OCI-LY3 (cell line): ENCODE results near the gene AHRR.
"Not testable (repeated sequence)": the region's sequence is repeated elsewhere in the genome, so short reads cannot be mapped to it uniquely, and the experiment has no call there.

Experiments used
- H2AFZ ChIP-seq: fragments of 200-600, 300-600 bp; shearing (Covaris generic); 2 replicates; pipeline ENCODE4 v1.6.0; 2014; ENCODE audit warnings: antibody characterized with exemption, low read depth, low read length
- H3K27ac ChIP-seq: fragments of 200-600, 300-600 bp; sonication (generic); 2 replicates; pipeline ENCODE4 v1.5.1; 2014; ENCODE audit warnings: mild to moderate bottlenecking, low read length, moderate library complexity, mixed read lengths
- H3K27me3 ChIP-seq: fragments of 200-600, 300-600 bp; sonication (generic); 2 replicates; pipeline ENCODE4 v1.6.1; 2014; ENCODE audit warnings: low read depth, low read length, mixed read lengths
- H3K36me3 ChIP-seq: fragments of 200-600, 300-600 bp; sonication (generic); replicated peaks from 2 replicates; pipeline ENCODE3; 2014; ENCODE audit warnings: low read depth, low read length, mixed read lengths
- H3K4me1 ChIP-seq: fragments of 300-600, 200-600 bp; sonication (generic); 2 replicates; pipeline ENCODE4 v1.6.1; 2014; ENCODE audit warnings: low read length, mixed read lengths
- H3K4me2 ChIP-seq: fragments of 200-600, 300-600 bp; sonication (generic); 2 replicates; pipeline ENCODE4 v1.6.1; 2014; ENCODE audit warnings: low read length, mixed read lengths
- H3K4me3 ChIP-seq: fragments of 300-600, 200-600 bp; sonication (generic); 2 replicates; pipeline ENCODE4 v1.5.1; 2014; ENCODE audit warnings: antibody characterized with exemption, mild to moderate bottlenecking, low read length, moderate library complexity
- H3K79me2 ChIP-seq: fragments of 300-600, 200-600 bp; shearing (Covaris generic); 2 replicates; pipeline ENCODE4 v1.6.1; 2014; ENCODE audit warnings: mild to moderate bottlenecking, low read length, mixed read lengths
- H3K9ac ChIP-seq: fragments of 300-600, 200-600 bp; shearing (Covaris generic); 2 replicates; pipeline ENCODE4 v1.6.0; 2014; ENCODE audit warnings: mild to moderate bottlenecking, low read length, moderate library complexity
- H3K9me3 ChIP-seq: fragments of 200-600, 300-600 bp; shearing (Covaris generic); 2 replicates; pipeline ENCODE4 v1.6.1; 2014; ENCODE audit warnings: low read length, mixed read lengths; ENCODE audit not compliant: insufficient read depth
- H4K20me1 ChIP-seq: fragments of 200-600, 300-600 bp; sonication (generic); 2 replicates; pipeline ENCODE4 v1.6.1; 2016; ENCODE audit warnings: low read length, mixed read lengths; ENCODE audit not compliant: insufficient read depth
- CTCF ChIP-seq: fragments of 200-600, 300-600 bp; sonication (generic); IDR thresholded peaks from 2 replicates; pipeline ENCODE4 v1.5.1; 2014; ENCODE audit warnings: antibody characterized with exemption, low read length, low read depth
- EZH2phosphoT487 ChIP-seq: fragments of 200-600 bp; shearing (Covaris generic); IDR thresholded peaks from 2 replicates; pipeline ENCODE4 v1.6.1; 2018; ENCODE audit warnings: antibody characterized with exemption, mixed run types, low read depth

AHRR gene

GRCh38 chr5:368183-369084, 46.9 kb downstream of the AHRR start:
- Histone ChIP-seq H3K4me3 (peak overlapping the region; percentile 30; the same call in 1 of the 2 replicates), H3K4me2 (peak overlapping the region; percentile 65), H3K27ac (no peak overlapping the region), H3K36me3 (no peaks in the 10 kb centered on the region), H3K79me2 (no peaks in the 10 kb centered on the region), H4K20me1 (no peaks in the 10 kb centered on the region), H3K9ac (no peak overlapping the region), H3K9me3 (no peaks in the 10 kb centered on the region), H3K4me1 (peaks cover 20% of the 10 kb centered on the region), H2AFZ (no peak overlapping the region), H3K27me3 (no peaks in the 10 kb centered on the region)
- no peak for TF ChIP-seq CTCF
- no peak for TF ChIP-seq EZH2phosphoT487

- Histone ChIP-seq H3K36me3 (no peaks in the 10 kb centered on the region), H3K4me1 (peaks cover 20% of the 10 kb centered on the region), H3K27me3 (no peaks in the 10 kb centered on the region), H3K9ac (no peak overlapping the region), H3K79me2 (no peaks in the 10 kb centered on the region), H3K9me3 (no peaks in the 10 kb centered on the region), H3K4me3 (peak overlapping the region; percentile 30; the same call in 1 of the 2 replicates), H3K4me2 (peak overlapping the region; percentile 65), H3K27ac (no peak overlapping the region), H2AFZ (no peak overlapping the region; the same call in 1 of the 2 replicates), H4K20me1 (no peaks in the 10 kb centered on the region)
- TF ChIP-seq CTCF = no peak
Measured at GRCh38 chr5:369151-369868, 47.8 kb downstream of the AHRR start.

GRCh38 chr5:369869-370236, 48.3 kb downstream of the AHRR start:
- H3K27me3 ChIP-seq, H3K36me3 ChIP-seq, H4K20me1 ChIP-seq, H3K27ac ChIP-seq, H3K4me3 ChIP-seq, H2AFZ ChIP-seq, H3K9ac ChIP-seq, H3K9me3 ChIP-seq, H3K79me2 ChIP-seq: not testable (repeated sequence)
- peak overlapping the region; percentile 65; the same call in 1 of the 2 replicates for H3K4me2 ChIP-seq
- peaks cover 20% of the 10 kb centered on the region for H3K4me1 ChIP-seq

DNA sequence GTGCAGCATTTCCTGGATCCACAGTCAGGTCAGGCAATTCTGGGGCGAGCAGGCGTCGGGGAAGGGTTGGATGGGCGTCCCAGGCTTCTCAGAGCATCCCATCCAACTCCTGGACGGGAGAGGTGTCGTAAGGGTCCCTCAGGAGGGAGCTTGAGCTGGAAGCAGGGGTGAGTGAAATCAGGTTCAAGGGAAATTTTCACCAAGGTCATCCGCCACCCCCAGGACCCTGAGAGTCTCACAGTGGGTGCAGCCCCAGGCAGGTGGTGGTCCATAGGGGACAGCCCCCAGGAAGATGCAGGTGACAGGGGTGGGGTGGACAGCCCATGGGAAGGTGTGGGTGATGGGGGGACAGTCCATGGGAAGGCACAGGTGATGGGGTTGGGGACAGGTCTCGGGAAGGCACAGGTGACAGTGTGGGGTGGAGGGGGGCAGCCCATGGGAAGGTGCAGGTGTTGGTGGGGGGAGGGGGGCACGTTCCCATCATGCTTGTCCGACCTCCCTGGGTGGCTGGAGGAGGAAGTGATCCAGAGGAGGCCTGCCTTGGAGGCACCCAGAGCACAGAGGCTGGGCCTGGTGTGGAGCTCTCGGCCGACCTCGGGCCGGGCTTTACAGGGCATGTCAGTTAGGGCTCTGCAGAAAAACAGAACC, 48.9 kb downstream of the AHRR start:
- Histone ChIP-seq H3K27ac (no peak overlapping the region), H3K9me3 (no peaks in the 10 kb centered on the region), H3K79me2 (no peaks in the 10 kb centered on the region), H3K36me3 (no peaks in the 10 kb centered on the region), H3K27me3 (no peaks in the 10 kb centered on the region), H3K4me3 (no peak overlapping the region), H3K4me1 (peaks cover 20% of the 10 kb centered on the region), H2AFZ (no peak overlapping the region), H4K20me1 (no peaks in the 10 kb centered on the region), H3K9ac (no peak overlapping the region), H3K4me2 (no peak overlapping the region)
- TF ChIP-seq EZH2phosphoT487 = no peak
- TF ChIP-seq CTCF = no peak
